GM12872 (cell line): ENCODE results near the gene MAP3K6.

Source experiments
- CTCF ChIP-seq: IDR thresholded peaks from 3 replicates; pipeline ENCODE4 v1.5.1; 2011; ENCODE audit warnings: low read depth, mild to moderate bottlenecking, low read length, moderate library complexity; ENCODE audit not compliant: insufficient read depth

The MAP3K6 gene

GRCh38 chr1:27366113-27366410, 699 bp downstream of the MAP3K6 start:
- TF ChIP-seq CTCF: no peak

- TF ChIP-seq CTCF: no peak
Measured at GRCh38 chr1:27365372-27366112, 1.2 kb downstream of the MAP3K6 start.

- no peak for TF ChIP-seq CTCF
Measured at GRCh38 chr1:27364696-27365371, 1.9 kb downstream of the MAP3K6 start.

GRCh38 chr1:27363766-27364695, 2.7 kb downstream of the MAP3K6 start:
- no peak for TF ChIP-seq CTCF

GRCh38 chr1:27361553-27361952, 5.2 kb downstream of the MAP3K6 start:
- TF ChIP-seq CTCF: no peak

GRCh38 chr1:27361044-27361402, 5.7 kb downstream of the MAP3K6 start:
- TF ChIP-seq CTCF: no peak

GRCh38 chr1:27360159-27361043, 6.4 kb downstream of the MAP3K6 start:
- TF ChIP-seq CTCF: no peak
